K562 (cell line): ENCODE results near the gene ATXN2L. TPM values are rescaled to one million over a fixed set of nuclear protein-coding genes. Genes with fewer than 3 reads are reported as not detected.
A peak's percentile ranks its signal among the peaks of the same experiment; 100 is the strongest.

ENCODE experiments used
- CBFA2T2 ChIP-seq: fragments of 450-650 bp; conservative IDR thresholded peaks from 2 replicates; pipeline ENCODE4 v1.6.1; 2017; ENCODE audit warnings: mild to moderate bottlenecking
- CLOCK ChIP-seq: fragments of 250-450 bp; sonication (Bioruptor Pico); IDR thresholded peaks from 2 replicates; pipeline ENCODE4 v1.4.0; 2020; ENCODE audit warnings: mild to moderate bottlenecking, moderate library complexity, borderline replicate concordance
- DDX20 ChIP-seq: fragments of 450-650 bp; IDR thresholded peaks from 2 replicates; pipeline ENCODE4 v1.6.1; 2016; ENCODE audit warnings: missing genetic modification characterization, low read depth, mild to moderate bottlenecking, missing compliant biosample characterization, moderate library complexity
- ESRRB ChIP-seq: fragments of 250-450 bp; sonication (Bioruptor Pico); IDR thresholded peaks from 2 replicates; pipeline ENCODE4 v1.5.0; 2020; ENCODE audit warnings: mild to moderate bottlenecking, moderate library complexity, borderline replicate concordance
- HMGXB4 ChIP-seq: sonication (generic); formaldehyde crosslinking; IDR thresholded peaks from 2 replicates; pipeline ENCODE4 v1.8.1; 2023; ENCODE audit warnings: mild to moderate bottlenecking, missing genetic modification reagents
- HOMEZ ChIP-seq: fragments of 250-450 bp; sonication (Bioruptor Pico); IDR thresholded peaks from 2 replicates; pipeline ENCODE4 v1.4.0; 2020; ENCODE audit warnings: mild to moderate bottlenecking, moderate library complexity
- KAT7 ChIP-seq: sonication (generic); formaldehyde crosslinking; IDR thresholded peaks from 2 replicates; pipeline ENCODE4 v1.8.0; 2022; ENCODE audit warnings: missing genetic modification reagents, mild to moderate bottlenecking, borderline replicate concordance
- KLF10 ChIP-seq: fragments of 250-450 bp; sonication (Bioruptor Pico); IDR thresholded peaks from 2 replicates; pipeline ENCODE4 v1.6.1; 2021; ENCODE audit warnings: matching md5 sums
- NFATC3 ChIP-seq: fragments of 450-650 bp; IDR thresholded peaks from 2 replicates; pipeline ENCODE4 v1.6.1; 2017; ENCODE audit warnings: mild to moderate bottlenecking
- PYGO2 ChIP-seq: fragments of 450-650 bp; IDR thresholded peaks from 2 replicates; pipeline ENCODE4 v1.6.1; 2016; ENCODE audit warnings: mild to moderate bottlenecking, missing genetic modification characterization, moderate library complexity, missing compliant biosample characterization
- SMAD3 ChIP-seq: fragments of 450-650 bp; formaldehyde crosslinking; conservative IDR thresholded peaks from 2 replicates; pipeline ENCODE4 v1.4.0; 2020; ENCODE audit warnings: mild to moderate bottlenecking
- SNIP1 ChIP-seq: fragments of 450-650 bp; IDR thresholded peaks from 2 replicates; pipeline ENCODE4 v1.7.1; 2017; ENCODE audit warnings: low read depth, mild to moderate bottlenecking
- SREBF2 ChIP-seq: sonication (generic); formaldehyde crosslinking; IDR thresholded peaks from 2 replicates; pipeline ENCODE4 v1.4.0; 2020; ENCODE audit warnings: mild to moderate bottlenecking, missing genetic modification reagents
- ZNF609 ChIP-seq: sonication (generic); formaldehyde crosslinking; IDR thresholded peaks from 2 replicates; pipeline ENCODE4 v1.8.1; 2023; ENCODE audit warnings: missing genetic modification reagents, mild to moderate bottlenecking, borderline replicate concordance
- ZNF699 ChIP-seq: fragments of 250-450 bp; sonication (Bioruptor Pico); IDR thresholded peaks from 2 replicates; pipeline ENCODE4 v1.8.0; 2021; ENCODE audit warnings: mild to moderate bottlenecking, moderate library complexity; ENCODE audit not compliant: insufficient replicate concordance
- ZNF76 ChIP-seq: fragments of 250-450 bp; sonication (Bioruptor Pico); IDR thresholded peaks from 2 replicates; pipeline ENCODE4 v1.4.0; 2020; ENCODE audit warnings: mild to moderate bottlenecking, moderate library complexity, borderline replicate concordance
- polyA plus RNA-seq, 8 experiments: library from polyadenylated mRNA; depleted of rRNA in 4 of 8; stranded (reverse) in 5 of 8; unstranded in 3 of 8; fragments of >200 nt; fragmentation: Nextera tagmentation in 2 of 8; fragmentation: Illumina TruSeq in 1 of 8; extraction: Ambion mirVana in 2 of 8; extraction: Trizol in 1 of 8; gene quantifications; 2 replicates each; pipeline versions ENCODE4 v1.2.1 to v1.2.3, GENCODE V29; 2011 to 2014; ENCODE audit warnings: inconsistent platforms in 1 of 8, missing spikeins in 1 of 8
- total RNA-seq, 7 experiments: library from RNA; depleted of rRNA in 6 of 7; stranded (reverse); fragments of >200 nt in 6 of 7; fragmentation: Illumina TruSeq in 2 of 7; extraction: Trizol in 2 of 7; gene quantifications; 2 replicates each; pipeline versions ENCODE4 v1.2.1 to v1.2.3, GENCODE V29; 2011 to 2021; ENCODE audit warnings: low replicate concordance in 1 of 7

ATXN2L gene
- total and polyA plus RNA-seq, 9 of the 15 experiments (the other 6 are each of a cell fraction or from before 2014, with no cell fraction given) = 3.8 to 280 (median 37.2) TPM

GRCh38 chr16:28822520-28823290 is at the start of gene ATXN2L (continued):
- TF ChIP-seq KAT7 (CRISPR knock-in tag) = no peak
- TF ChIP-seq ZNF699 (CRISPR knock-in tag) = no peak
- no peak for TF ChIP-seq ESRRB (CRISPR knock-in tag)
- TF ChIP-seq SNIP1 = no peak
- TF ChIP-seq HMGXB4 (CRISPR knock-in tag) = no peak; the same call in 1 of the 2 replicates
- TF ChIP-seq HOMEZ = no peak
- no peak for TF ChIP-seq CBFA2T2
- no peak for TF ChIP-seq KLF10 (CRISPR knock-in tag)
- peak; percentile 58; the same call in 1 of the 2 replicates for TF ChIP-seq SMAD3 (CRISPR knock-in tag)
- TF ChIP-seq DDX20 (tag) = no peak
- TF ChIP-seq PYGO2 (tag) = no peak
- TF ChIP-seq ZNF609 (CRISPR knock-in tag) = peak; percentile 63; the same call in 1 of the 2 replicates
- 0 out of 2 replicates have a peak, but pooled peaks have one; percentile 29 for TF ChIP-seq ZNF76 (CRISPR knock-in tag)
- no peak for TF ChIP-seq CLOCK (CRISPR knock-in tag)
- no peak for TF ChIP-seq SREBF2
- no peak for TF ChIP-seq NFATC3
